Measurements from ENCODE around the gene BAK1. TPM values are rescaled to one million over a fixed set of nuclear protein-coding genes. Genes with fewer than 3 reads are reported as not detected.
"Not testable (repeated sequence)": the region's sequence is repeated elsewhere in the genome, so short reads cannot be mapped to it uniquely, and the experiment has no call there.

The BAK1 gene
- total RNA-seq, 3 donors from 2014 or later, result 6.7 to 11.1 (median 7.0) TPM

GRCh38 chr6:33549196-33549595 lies 30.9 kb downstream of the BAK1 start:
- TF ChIP-seq, protein P1, sequence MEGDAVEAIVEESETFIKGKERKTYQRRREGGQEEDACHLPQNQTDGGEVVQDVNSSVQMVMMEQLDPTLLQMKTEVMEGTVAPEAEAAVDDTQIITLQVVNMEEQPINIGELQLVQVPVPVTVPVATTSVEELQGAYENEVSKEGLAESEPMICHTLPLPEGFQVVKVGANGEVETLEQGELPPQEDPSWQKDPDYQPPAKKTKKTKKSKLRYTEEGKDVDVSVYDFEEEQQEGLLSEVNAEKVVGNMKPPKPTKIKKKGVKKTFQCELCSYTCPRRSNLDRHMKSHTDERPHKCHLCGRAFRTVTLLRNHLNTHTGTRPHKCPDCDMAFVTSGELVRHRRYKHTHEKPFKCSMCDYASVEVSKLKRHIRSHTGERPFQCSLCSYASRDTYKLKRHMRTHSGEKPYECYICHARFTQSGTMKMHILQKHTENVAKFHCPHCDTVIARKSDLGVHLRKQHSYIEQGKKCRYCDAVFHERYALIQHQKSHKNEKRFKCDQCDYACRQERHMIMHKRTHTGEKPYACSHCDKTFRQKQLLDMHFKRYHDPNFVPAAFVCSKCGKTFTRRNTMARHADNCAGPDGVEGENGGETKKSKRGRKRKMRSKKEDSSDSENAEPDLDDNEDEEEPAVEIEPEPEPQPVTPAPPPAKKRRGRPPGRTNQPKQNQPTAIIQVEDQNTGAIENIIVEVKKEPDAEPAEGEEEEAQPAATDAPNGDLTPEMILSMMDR (IDR thresholded peaks at IDR 0.05), result no peak
- TF ChIP-seq POLR2A (IDR thresholded peaks at IDR 0.05) (no peak), POLR2AphosphoS5 (IDR thresholded peaks at IDR 0.05) (no peak)
- Histone ChIP-seq H3K36me3 (no peaks in the 10 kb centered on the region), H3K27ac (no peak overlapping the region), H3K27me3 (no peaks in the 10 kb centered on the region), H3K9me3 (no peaks in the 10 kb centered on the region), H3K4me3 (no peak overlapping the region), H3K4me1 (no peaks in the 10 kb centered on the region)
- intact Hi-C loops (cut with DNase I; ENCODE audit: low total_unique reads), result no loop called here
- DNase-seq (ENCODE audit: low spot score in 2 of 2), result no peak

GRCh38 chr6:33547499-33547898 lies 32.6 kb downstream of the BAK1 start:
- no peaks in the 10 kb centered on the region for H3K4me1 ChIP-seq
- H3K27me3 ChIP-seq, result no peaks in the 10 kb centered on the region
- no peak overlapping the region for H3K27ac ChIP-seq
- no peak for DNase-seq (ENCODE audit: low spot score in 2 of 2)
- no peak overlapping the region for H3K4me3 ChIP-seq
- H3K36me3 ChIP-seq, result no peaks in the 10 kb centered on the region
- intact Hi-C loops (cut with DNase I; ENCODE audit: low total_unique reads), result no loop called here
- H3K9me3 ChIP-seq, result no peaks in the 10 kb centered on the region
- TF ChIP-seq POLR2A (IDR thresholded peaks at IDR 0.05) (no peak), POLR2AphosphoS5 (IDR thresholded peaks at IDR 0.05) (no peak)
- TF ChIP-seq, protein P1 (IDR thresholded peaks at IDR 0.05), result no peak

GRCh38 chr6:33546766-33547165 lies 33.3 kb downstream of the BAK1 start:
- H3K36me3 ChIP-seq, result no peaks in the 10 kb centered on the region
- intact Hi-C loops (cut with DNase I; ENCODE audit: low total_unique reads), result no loop called here
- no peak for TF ChIP-seq POLR2AphosphoS5 (IDR thresholded peaks at IDR 0.05)
- TF ChIP-seq, protein P1 (IDR thresholded peaks at IDR 0.05), result no peak
- no peak for TF ChIP-seq POLR2A (IDR thresholded peaks at IDR 0.05)
- H3K4me1 ChIP-seq, result no peaks in the 10 kb centered on the region
- no peak overlapping the region for H3K4me3 ChIP-seq
- no peaks in the 10 kb centered on the region for H3K27me3 ChIP-seq
- H3K27ac ChIP-seq, result no peak overlapping the region
- no peak for DNase-seq (ENCODE audit: low spot score in 2 of 2)
- no peaks in the 10 kb centered on the region for H3K9me3 ChIP-seq

- H3K4me3 ChIP-seq; H3K9me3 ChIP-seq; DNase-seq (ENCODE audit: low spot score in 2 of 2); H3K36me3 ChIP-seq; H3K4me1 ChIP-seq; H3K27me3 ChIP-seq; intact Hi-C loops (cut with DNase I; ENCODE audit: low total_unique reads); H3K27ac ChIP-seq: not testable (repeated sequence)
Measured at GRCh38 chr6:33545292-33545691, 34.8 kb downstream of the BAK1 start.

GRCh38 chr6:33543116-33543515 lies 37.0 kb downstream of the BAK1 start:
- TF ChIP-seq POLR2A (IDR thresholded peaks at IDR 0.05), result no peak
- TF ChIP-seq, protein P1 (IDR thresholded peaks at IDR 0.05), result no peak
- no peak for TF ChIP-seq POLR2AphosphoS5 (IDR thresholded peaks at IDR 0.05)
- Histone ChIP-seq H3K9me3 (no peaks in the 10 kb centered on the region), H3K36me3 (no peaks in the 10 kb centered on the region), H3K27ac (no peak overlapping the region), H3K4me1 (no peaks in the 10 kb centered on the region), H3K4me3 (no peak overlapping the region), H3K27me3 (no peaks in the 10 kb centered on the region)
- intact Hi-C loops (cut with DNase I; ENCODE audit: low total_unique reads), result no loop called here
- DNase-seq (ENCODE audit: low spot score in 2 of 2), result no peak

GRCh38 chr6:33540768-33541167 lies 39.3 kb downstream of the BAK1 start:
- Histone ChIP-seq H3K27ac (no peak overlapping the region), H3K27me3 (no peaks in the 10 kb centered on the region), H3K36me3 (no peaks in the 10 kb centered on the region), H3K4me3 (no peak overlapping the region), H3K4me1 (no peaks in the 10 kb centered on the region), H3K9me3 (no peaks in the 10 kb centered on the region)
- no peak for TF ChIP-seq POLR2A (IDR thresholded peaks at IDR 0.05)
- TF ChIP-seq POLR2AphosphoS5 (IDR thresholded peaks at IDR 0.05), result no peak
- TF ChIP-seq, protein P1 (IDR thresholded peaks at IDR 0.05), result no peak
- no peak for DNase-seq (ENCODE audit: low spot score in 2 of 2)
- intact Hi-C loops (cut with DNase I; ENCODE audit: low total_unique reads), result no loop called here
